ENCODE data around the gene CES4A. TPM values are rescaled to one million over a fixed set of nuclear protein-coding genes. Genes with fewer than 3 reads are reported as not detected.

Gene CES4A
- total RNA-seq, 1 donor from 2014 or later: 0.22 TPM

- no peak overlapping the region for H2AFZ ChIP-seq (replicated peaks)
- Mint-ChIP-seq H3K4me1 (peaks cover 5% of the 10 kb centered on the region), H3K27ac (no peak overlapping the region), H3K27me3 (ENCODE audit: insufficient read depth, low read depth) (peaks cover 7% of the 10 kb centered on the region), H3K4me3 (no peak overlapping the region), H3K9me3 (no peaks in the 10 kb centered on the region), H3K36me3 (no peaks in the 10 kb centered on the region)
- H3K27me3 ChIP-seq: no peaks in the 10 kb centered on the region
- DNase-seq (ENCODE audit: low spot score): no peak
- H3K9ac ChIP-seq: no peak overlapping the region
- no peak for TF ChIP-seq EZH2phosphoT487 (IDR thresholded peaks at IDR 0.05)
- no peak for TF ChIP-seq CTCF (IDR thresholded peaks at IDR 0.05)
- TF ChIP-seq EZH2 (IDR thresholded peaks at IDR 0.05): no peak
- no peak overlapping the region for H3K4me3 ChIP-seq
- H4K20me1 ChIP-seq (ENCODE audit: low read depth): no peaks in the 10 kb centered on the region
- H3K36me3 ChIP-seq: no peaks in the 10 kb centered on the region
- H3K9me3 ChIP-seq (ENCODE audit: low read depth): no peaks in the 10 kb centered on the region
- no peaks in the 10 kb centered on the region for H3K4me1 ChIP-seq
- no peaks in the 10 kb centered on the region for H3F3A ChIP-seq (ENCODE audit: low read depth)
- no peaks in the 10 kb centered on the region for H3K79me2 ChIP-seq (ENCODE audit: low read depth)
- H3K4me2 ChIP-seq: no peak overlapping the region
- no peak overlapping the region for H3K27ac ChIP-seq
These were observed 35.3 kb downstream of the CES4A start for GRCh38 chr16:67023689-67024088.

DNA sequence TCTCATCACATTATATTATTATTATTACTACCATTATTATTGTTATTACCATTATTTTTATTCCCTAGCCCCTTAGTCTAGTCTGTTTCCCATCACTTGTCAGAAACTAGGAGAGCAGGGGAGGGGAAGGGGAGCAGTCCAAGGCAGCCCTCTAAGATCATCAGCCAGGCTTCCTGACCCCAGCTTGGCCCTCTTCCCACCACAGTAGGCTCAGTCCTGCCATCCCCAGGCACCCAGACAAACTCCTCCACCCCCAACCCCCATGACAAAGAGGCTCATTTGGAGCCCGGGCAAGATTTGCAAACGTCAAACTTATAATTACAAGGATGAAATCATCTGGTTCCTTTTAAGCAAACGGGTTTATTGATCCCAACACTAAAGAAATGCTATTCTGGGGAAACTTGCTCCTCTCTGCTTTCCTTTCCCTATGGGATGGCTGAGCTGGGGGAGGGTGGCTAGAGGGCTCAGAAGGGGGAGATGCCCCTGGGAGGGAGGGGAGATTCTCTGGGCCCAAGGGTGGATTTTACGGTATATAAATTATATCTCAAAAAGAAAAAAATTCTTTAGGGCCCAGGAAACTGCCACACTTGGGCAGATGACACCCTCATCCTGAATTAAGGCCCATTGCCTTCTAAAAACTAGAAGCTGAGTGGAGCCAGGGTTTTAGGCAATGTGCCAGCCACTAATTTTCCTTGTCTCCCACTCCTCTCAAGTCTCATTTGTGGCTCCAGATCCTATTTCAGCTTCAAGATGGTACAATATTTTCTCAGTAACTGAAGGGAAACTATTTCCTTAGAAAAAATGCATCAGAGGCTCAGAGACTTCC is 36.2 kb downstream of the CES4A start:
- Histone ChIP-seq H3K27ac (no peak overlapping the region), H3K27me3 (no peaks in the 10 kb centered on the region), H3K4me2 (no peak overlapping the region), H3K79me2 (ENCODE audit: low read depth) (peaks cover 5% of the 10 kb centered on the region), H3K9ac (no peak overlapping the region), H2AFZ (replicated peaks) (no peak overlapping the region), H3K9me3 (ENCODE audit: low read depth) (no peaks in the 10 kb centered on the region), H3K4me3 (no peak overlapping the region), H3K36me3 (no peaks in the 10 kb centered on the region), H3K4me1 (no peaks in the 10 kb centered on the region), H3F3A (ENCODE audit: low read depth) (no peaks in the 10 kb centered on the region), H4K20me1 (ENCODE audit: low read depth) (no peaks in the 10 kb centered on the region)
- Mint-ChIP-seq H3K4me1 (peaks cover 5% of the 10 kb centered on the region), H3K27me3 (ENCODE audit: insufficient read depth, low read depth) (peaks cover 7% of the 10 kb centered on the region), H3K9me3 (no peaks in the 10 kb centered on the region), H3K36me3 (no peaks in the 10 kb centered on the region), H3K27ac (no peak overlapping the region), H3K4me3 (no peak overlapping the region)
- TF ChIP-seq CTCF (IDR thresholded peaks at IDR 0.05) (no peak), EZH2phosphoT487 (IDR thresholded peaks at IDR 0.05) (no peak), EZH2 (IDR thresholded peaks at IDR 0.05) (no peak)
- DNase-seq (ENCODE audit: low spot score): no peak

DNA sequence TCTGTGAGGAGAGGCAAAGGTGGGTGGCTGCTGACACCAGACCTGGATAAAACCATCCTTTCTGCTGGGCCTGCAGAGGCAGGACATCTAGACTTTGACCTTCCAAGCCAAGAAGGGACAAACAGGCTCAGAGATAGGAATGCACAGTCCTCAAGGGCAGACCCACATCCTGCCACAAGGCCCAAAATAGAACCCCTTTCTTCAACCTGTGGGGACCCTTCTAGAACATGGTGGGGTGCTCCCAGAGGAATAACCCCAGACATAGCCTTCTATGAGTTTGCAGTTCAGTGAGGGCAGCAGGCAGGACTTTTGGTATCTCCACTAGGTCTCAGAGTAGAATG is 36.8 kb downstream of the CES4A start:
- H3K9me3 ChIP-seq (ENCODE audit: low read depth): no peaks in the 10 kb centered on the region
- no peak for TF ChIP-seq EZH2 (IDR thresholded peaks at IDR 0.05)
- no peak for TF ChIP-seq EZH2phosphoT487 (IDR thresholded peaks at IDR 0.05)
- TF ChIP-seq CTCF (IDR thresholded peaks at IDR 0.05): no peak
- Mint-ChIP-seq H3K9me3 (no peaks in the 10 kb centered on the region), H3K27me3 (ENCODE audit: insufficient read depth, low read depth) (peaks cover 7% of the 10 kb centered on the region), H3K36me3 (no peaks in the 10 kb centered on the region), H3K27ac (no peak overlapping the region), H3K4me1 (peaks cover 7% of the 10 kb centered on the region), H3K4me3 (no peak overlapping the region)
- no peak for DNase-seq (ENCODE audit: low spot score)
- H3K27me3 ChIP-seq: peaks cover 5% of the 10 kb centered on the region
- no peak overlapping the region for H3K4me2 ChIP-seq
- H4K20me1 ChIP-seq (ENCODE audit: low read depth): no peaks in the 10 kb centered on the region
- H3K9ac ChIP-seq: no peak overlapping the region
- peaks cover 11% of the 10 kb centered on the region for H3K79me2 ChIP-seq (ENCODE audit: low read depth)
- H3K4me3 ChIP-seq: no peak overlapping the region
- H3F3A ChIP-seq (ENCODE audit: low read depth): peaks cover 3% of the 10 kb centered on the region
- no peak overlapping the region for H3K27ac ChIP-seq
- no peak overlapping the region for H2AFZ ChIP-seq (replicated peaks)
- H3K4me1 ChIP-seq: peaks cover under 1% of the 10 kb centered on the region
- no peaks in the 10 kb centered on the region for H3K36me3 ChIP-seq
